Ishikawa (cell line): Measurements from ENCODE around the gene ZBTB20.

Experiments
- CEBPB ChIP-seq: IDR thresholded peaks from 2 replicates; pipeline ENCODE4 v1.6.1; 2012
- CREB1 ChIP-seq: IDR thresholded peaks from 2 replicates; pipeline ENCODE4 v1.6.1; 2012; ENCODE audit warnings: low read depth
- EGR1 ChIP-seq: IDR thresholded peaks from 2 replicates; pipeline ENCODE4 v1.6.1; 2012
- EP300 ChIP-seq: IDR thresholded peaks from 2 replicates; pipeline ENCODE4 v1.6.1; 2012; ENCODE audit warnings: borderline replicate concordance
- RAD21 ChIP-seq: IDR thresholded peaks from 2 replicates; pipeline ENCODE4 v1.6.1; 2012; ENCODE audit warnings: low read depth
- TAF1 ChIP-seq: IDR thresholded peaks from 2 replicates; pipeline ENCODE4 v1.6.1; 2012; ENCODE audit warnings: low read depth, mild to moderate bottlenecking
- YY1 ChIP-seq: IDR thresholded peaks from 2 replicates; pipeline ENCODE4 v1.6.1; 2012; ENCODE audit warnings: low read depth
- ZBTB7A ChIP-seq: IDR thresholded peaks from 2 replicates; pipeline ENCODE4 v1.6.1; 2012; ENCODE audit warnings: low read depth
- TF ChIP-seq, protein P1 (sequence below): IDR thresholded peaks from 2 replicates; pipeline ENCODE4 v1.6.1; 2012; ENCODE audit warnings: low read depth, mild to moderate bottlenecking
- TF ChIP-seq, protein P2 (sequence below): IDR thresholded peaks from 2 replicates; pipeline ENCODE4 v1.6.1; 2012

DNA sequence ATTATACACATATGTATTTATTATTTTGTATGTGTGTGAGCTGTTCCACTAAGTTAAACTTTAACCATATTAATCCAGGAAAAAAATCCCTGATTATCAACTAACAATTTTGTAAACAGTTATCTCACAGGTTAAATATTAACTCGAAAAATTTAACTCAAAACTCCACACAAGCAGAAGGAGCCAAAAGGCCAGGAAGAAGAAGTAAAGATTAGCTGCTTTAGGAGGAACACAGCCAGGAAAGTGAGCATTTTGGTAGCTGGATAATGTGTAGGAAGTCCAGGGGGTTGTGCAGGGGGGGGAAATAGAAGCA lies 428.2 kb downstream of the ZBTB20 start:
- TF ChIP-seq CREB1 (no peak), EP300 (no peak), EGR1 (no peak), ZBTB7A (no peak), TAF1 (no peak), RAD21 (no peak), YY1 (no peak), CEBPB (no peak)
- TF ChIP-seq, protein P1, sequence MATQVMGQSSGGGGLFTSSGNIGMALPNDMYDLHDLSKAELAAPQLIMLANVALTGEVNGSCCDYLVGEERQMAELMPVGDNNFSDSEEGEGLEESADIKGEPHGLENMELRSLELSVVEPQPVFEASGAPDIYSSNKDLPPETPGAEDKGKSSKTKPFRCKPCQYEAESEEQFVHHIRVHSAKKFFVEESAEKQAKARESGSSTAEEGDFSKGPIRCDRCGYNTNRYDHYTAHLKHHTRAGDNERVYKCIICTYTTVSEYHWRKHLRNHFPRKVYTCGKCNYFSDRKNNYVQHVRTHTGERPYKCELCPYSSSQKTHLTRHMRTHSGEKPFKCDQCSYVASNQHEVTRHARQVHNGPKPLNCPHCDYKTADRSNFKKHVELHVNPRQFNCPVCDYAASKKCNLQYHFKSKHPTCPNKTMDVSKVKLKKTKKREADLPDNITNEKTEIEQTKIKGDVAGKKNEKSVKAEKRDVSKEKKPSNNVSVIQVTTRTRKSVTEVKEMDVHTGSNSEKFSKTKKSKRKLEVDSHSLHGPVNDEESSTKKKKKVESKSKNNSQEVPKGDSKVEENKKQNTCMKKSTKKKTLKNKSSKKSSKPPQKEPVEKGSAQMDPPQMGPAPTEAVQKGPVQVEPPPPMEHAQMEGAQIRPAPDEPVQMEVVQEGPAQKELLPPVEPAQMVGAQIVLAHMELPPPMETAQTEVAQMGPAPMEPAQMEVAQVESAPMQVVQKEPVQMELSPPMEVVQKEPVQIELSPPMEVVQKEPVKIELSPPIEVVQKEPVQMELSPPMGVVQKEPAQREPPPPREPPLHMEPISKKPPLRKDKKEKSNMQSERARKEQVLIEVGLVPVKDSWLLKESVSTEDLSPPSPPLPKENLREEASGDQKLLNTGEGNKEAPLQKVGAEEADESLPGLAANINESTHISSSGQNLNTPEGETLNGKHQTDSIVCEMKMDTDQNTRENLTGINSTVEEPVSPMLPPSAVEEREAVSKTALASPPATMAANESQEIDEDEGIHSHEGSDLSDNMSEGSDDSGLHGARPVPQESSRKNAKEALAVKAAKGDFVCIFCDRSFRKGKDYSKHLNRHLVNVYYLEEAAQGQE, result no peak
- TF ChIP-seq, protein P2, sequence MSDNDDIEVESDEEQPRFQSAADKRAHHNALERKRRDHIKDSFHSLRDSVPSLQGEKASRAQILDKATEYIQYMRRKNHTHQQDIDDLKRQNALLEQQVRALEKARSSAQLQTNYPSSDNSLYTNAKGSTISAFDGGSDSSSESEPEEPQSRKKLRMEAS, result no peak
